Activated naive CD8-positive, alpha-beta T cell treated with anti-CD3 and anti-CD28 coated beads for 36 hours (primary cell): ENCODE measurements around the gene HOXB4. TPM values are rescaled to one million over a fixed set of nuclear protein-coding genes. Genes with fewer than 3 reads are reported as not detected.

Experiments used
- total RNA-seq, 2 experiments: library from RNA; stranded (reverse); gene quantifications; one replicate each; pipeline ENCODE4 v1.2.3, GENCODE V29; 2021

HOXB4 gene
- total RNA-seq, 2 experiments from 2014 or later: 1.3 to 1.9 TPM

Other genes starting within 250 kb of the HOXB4 start
- 10 to 100 TPM; 54.2 to 55.4 TPM for gene SKAP1, start 148.1 kb downstream of the HOXB4 start, total RNA-seq
- not detected for gene HOXB1, start 47.3 kb downstream of the HOXB4 start, total RNA-seq
- gene HOXB2, start 33.2 kb downstream of the HOXB4 start, total RNA-seq: 1 to 10 TPM; 7.4 to 7.7 TPM
- gene HOXB3, start 11.9 kb upstream of the HOXB4 start, total RNA-seq: 1 to 10 TPM; 1.4 to 2.0 TPM
- not detected for gene HOXB5, start 15.4 kb upstream of the HOXB4 start, total RNA-seq
- gene HOXB6, start 26.6 kb upstream of the HOXB4 start, total RNA-seq: not detected
- 1 to 10 TPM in 1 of 2 experiments, under 1 TPM in 1; 0.62 to 1.4 TPM for gene HOXB7, start 32.7 kb upstream of the HOXB4 start, total RNA-seq
- not detected for gene HOXB8, start 36.9 kb upstream of the HOXB4 start, total RNA-seq
- 1 to 10 TPM; 3.4 to 4.0 TPM for gene HOXB9, start 48.0 kb upstream of the HOXB4 start, total RNA-seq
- gene PRAC1, start 144.2 kb upstream of the HOXB4 start, total RNA-seq: not detected
- gene PRAC2, start 144.8 kb upstream of the HOXB4 start, total RNA-seq: not detected
- gene HOXB13, start 150.4 kb upstream of the HOXB4 start, total RNA-seq: not detected
- gene TTLL6, start 238.9 kb upstream of the HOXB4 start, total RNA-seq: not detected